ENCODE results near the gene SERPINB10.
"Not testable (repeated sequence)": the region's sequence is repeated elsewhere in the genome, so short reads cannot be mapped to it uniquely, and the experiment has no call there.

SERPINB10 gene

GRCh38 chr18:63892566-63892965, 15.2 kb upstream of the SERPINB10 start:
- DNase-seq: peak; percentile 52 to 74

GRCh38 chr18:63894106-63894772, 13.5 kb upstream of the SERPINB10 start:
- DNase-seq: no peak

- no peak for DNase-seq
Observed at GRCh38 chr18:63895190-63895589, 12.6 kb upstream of the SERPINB10 start.

GRCh38 chr18:63897072-63897471, 10.7 kb upstream of the SERPINB10 start:
- no peak for DNase-seq

- no peak for DNase-seq
Observed at GRCh38 chr18:63899206-63899605, 8.6 kb upstream of the SERPINB10 start.

- DNase-seq: no peak
Observed at GRCh38 chr18:63903851-63904570, 3.7 kb upstream of the SERPINB10 start.

- DNase-seq: no peak
Observed at GRCh38 chr18:63904694-63905093, 3.1 kb upstream of the SERPINB10 start.

- DNase-seq: no peak
Observed at GRCh38 chr18:63905361-63905760, 2.4 kb upstream of the SERPINB10 start.

GRCh38 chr18:63906056-63906455, 1.7 kb upstream of the SERPINB10 start:
- no peak for DNase-seq

- DNase-seq: no peak
Observed at GRCh38 chr18:63908858-63909257, 1.1 kb downstream of the SERPINB10 start.

GRCh38 chr18:63909870-63910269, 2.1 kb downstream of the SERPINB10 start:
- no peak for DNase-seq

GRCh38 chr18:63917817-63918216, 10.1 kb downstream of the SERPINB10 start:
- DNase-seq: peak; percentile 60 to 70

- no peak for DNase-seq
Observed at GRCh38 chr18:63922049-63922448, 14.3 kb downstream of the SERPINB10 start.

- DNase-seq: no peak
Observed at GRCh38 chr18:63924551-63924950, 16.8 kb downstream of the SERPINB10 start.

GRCh38 chr18:63928331-63928730, 20.6 kb downstream of the SERPINB10 start:
- DNase-seq: no peak

GRCh38 chr18:63929369-63929768, 21.6 kb downstream of the SERPINB10 start:
- DNase-seq: not testable (repeated sequence)

- DNase-seq: peak; percentile 36 to 59
Observed at GRCh38 chr18:63930773-63931354, 23.1 kb downstream of the SERPINB10 start.

- DNase-seq: peak; percentile 77 to 90
Observed at GRCh38 chr18:63936156-63936931, 28.6 kb downstream of the SERPINB10 start.

- DNase-seq: no peak
Observed at GRCh38 chr18:63936932-63937393, 29.2 kb downstream of the SERPINB10 start.

GRCh38 chr18:63940008-63940407, 32.2 kb downstream of the SERPINB10 start:
- no peak for DNase-seq

- DNase-seq: not testable (repeated sequence)
Observed at GRCh38 chr18:63940543-63941050, 32.8 kb downstream of the SERPINB10 start.

GRCh38 chr18:63947051-63947790, 39.5 kb downstream of the SERPINB10 start:
- DNase-seq: no peak
